ENCODE measurements around the gene CEP104. TPM values are rescaled to one million over a fixed set of nuclear protein-coding genes. Genes with fewer than 3 reads are reported as not detected.

The CEP104 gene
- total RNA-seq, 5 donors from 2014 or later (not counting 1 experiment from before 2014, with no cell fraction given): 39.9 to 64.7 (median 58.5) TPM

DNA sequence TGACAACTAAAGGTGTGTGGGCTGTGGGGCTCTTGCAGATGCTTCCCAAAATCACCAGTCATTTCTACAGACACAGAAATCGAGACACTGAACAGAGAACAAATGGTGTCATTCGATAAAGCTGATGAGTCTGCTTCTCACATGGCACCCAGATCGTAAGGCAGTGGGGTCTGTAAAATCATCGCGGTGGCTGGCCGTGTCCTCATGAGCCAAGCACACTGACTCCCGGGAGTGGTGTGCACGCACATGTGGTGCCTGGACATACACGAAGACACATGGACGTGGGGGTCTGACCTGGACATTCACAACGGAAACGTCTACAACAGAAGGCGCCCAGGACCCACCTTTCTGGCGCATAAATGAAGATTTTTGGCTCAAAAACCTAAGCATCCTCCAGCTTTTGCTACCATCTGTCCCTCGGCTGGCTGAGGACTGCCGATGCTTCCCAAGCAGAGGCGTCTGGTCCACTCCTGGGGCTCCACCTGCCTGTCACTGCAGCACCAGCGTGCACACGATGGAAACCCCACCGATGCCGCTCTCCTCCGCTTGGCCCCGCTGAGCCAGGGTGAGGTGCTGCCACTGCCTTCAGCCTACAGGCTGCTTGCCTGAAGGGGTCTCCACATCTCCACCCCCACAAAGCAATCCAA is 77.6 kb downstream of the CEP104 start:
- WGBS (ENCODE audit: insufficient coverage): 98% methylated on average over 18 of the region's 23 CpGs
- POLR2A ChIA-PET: interaction anchor here in 1 of 2 donors (0.6 kb wide), 1 partner anchor 1208 kb away, joined by 3 read pairs; no protein-coding TSS in a partner anchor
- CTCF ChIA-PET: no interaction called here
- H3K4me1 Mint-ChIP-seq: peaks cover 5 to 7% (median 5%) of the 10 kb centered on the region in 3 donors
- Histone ChIP-seq H3K27me3 (replicated peaks in 1 of 2; ENCODE audit: control insufficient read depth in 2 of 2, extremely low read depth in 1 of 2, insufficient read depth in 2 of 2, low read length in 1 of 2) (no peaks in the 10 kb centered on the region), H3K9me3 (no peaks in the 10 kb centered on the region), H3K36me3 (ENCODE audit: control insufficient read depth in 2 of 2, extremely low read depth in 1 of 2, insufficient read depth in 1 of 2, low read length in 1 of 2) (peaks cover 15 to 52% of the 10 kb centered on the region in 2 donors), H3K27ac (ENCODE audit: low read length) (no peak overlapping the region), H3K4me3 (ENCODE audit: control insufficient read depth in 1 of 2, extremely low read depth in 1 of 2, low read length in 1 of 2) (no peak overlapping the region), H3K4me1 (ENCODE audit: control insufficient read depth in 1 of 2, extremely low read depth in 1 of 2, insufficient read depth in 2 of 2, low read length in 2 of 2) (peaks cover 0 to 10% of the 10 kb centered on the region in 2 experiments)
- H3K27ac Mint-ChIP-seq: no peak overlapping the region
- H3K27me3 Mint-ChIP-seq: no peaks in the 10 kb centered on the region
- no peak overlapping the region for H3K4me3 Mint-ChIP-seq
- peaks cover 32% of the 10 kb centered on the region for H3K36me3 Mint-ChIP-seq
- ATAC-seq (replicated peaks in 1 of 4) (no peak), DNase-seq (no peak)
- H3K9me3 Mint-ChIP-seq: no peaks in the 10 kb centered on the region

DNA sequence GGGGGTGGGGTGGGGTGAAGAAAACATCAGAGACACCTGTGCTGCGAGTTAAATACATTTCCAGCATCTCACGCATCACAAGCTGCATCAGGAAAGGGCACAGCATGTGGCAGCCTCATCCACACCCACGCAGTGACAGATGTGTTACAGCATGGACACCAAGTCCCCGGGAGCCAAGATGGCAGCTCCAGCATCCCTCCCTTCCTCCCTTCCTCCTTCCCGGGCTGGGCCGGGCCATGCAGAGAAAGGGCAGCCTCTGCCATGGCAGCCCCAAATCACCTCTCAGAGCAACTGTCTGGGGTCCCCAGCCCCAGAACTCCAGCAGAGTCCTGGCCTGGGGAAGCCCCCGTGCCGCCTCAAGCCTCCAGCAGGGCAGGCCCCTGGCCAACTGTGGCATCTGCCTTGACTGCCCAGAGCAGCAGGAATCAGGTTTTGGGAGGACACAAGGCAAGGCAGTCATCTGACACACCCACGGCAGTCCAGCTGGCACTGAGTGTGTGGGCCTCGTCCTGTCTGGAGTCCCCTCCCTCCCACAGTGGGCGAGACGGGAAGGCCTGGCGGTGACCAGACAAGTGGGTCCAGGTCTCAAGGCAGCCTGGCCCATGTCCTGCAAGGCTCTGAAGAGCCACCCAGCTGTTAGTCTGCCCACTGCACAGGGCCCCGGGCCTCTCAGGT is 78.3 kb downstream of the CEP104 start:
- Mint-ChIP-seq H3K9me3 (no peaks in the 10 kb centered on the region), H3K27ac (no peak overlapping the region), H3K27me3 (no peaks in the 10 kb centered on the region), H3K36me3 (peaks cover 25% of the 10 kb centered on the region), H3K4me3 (no peak overlapping the region), H3K4me1 (peaks cover 5 to 7% (median 7%) of the 10 kb centered on the region in 3 donors)
- ChIA-PET CTCF (interaction anchor here in 1 of 2 donors (0.6 kb wide), 1 partner anchor 155 kb away, joined by 3 read pairs; no protein-coding TSS in a partner anchor), POLR2A (interaction anchor here in 1 of 2 donors (0.6 kb wide), 1 partner anchor 1207 kb away, joined by 3 read pairs; no protein-coding TSS in a partner anchor)
- peaks cover 12 to 45% of the 10 kb centered on the region in 2 donors for H3K36me3 ChIP-seq (ENCODE audit: control insufficient read depth in 2 of 2, extremely low read depth in 1 of 2, insufficient read depth in 1 of 2, low read length in 1 of 2)
- peaks cover 0 to 10% of the 10 kb centered on the region in 2 experiments for H3K4me1 ChIP-seq (ENCODE audit: control insufficient read depth in 1 of 2, extremely low read depth in 1 of 2, insufficient read depth in 2 of 2, low read length in 2 of 2)
- ATAC-seq (replicated peaks in 1 of 4): no peak
- no peak for DNase-seq
- no peaks in the 10 kb centered on the region for H3K9me3 ChIP-seq
- 79% methylated on average over 10 of the region's 14 CpGs for WGBS (ENCODE audit: insufficient coverage)
- no peak overlapping the region for H3K4me3 ChIP-seq (ENCODE audit: control insufficient read depth in 1 of 2, extremely low read depth in 1 of 2, low read length in 1 of 2)
- H3K27me3 ChIP-seq (replicated peaks in 1 of 2; ENCODE audit: control insufficient read depth in 2 of 2, extremely low read depth in 1 of 2, insufficient read depth in 2 of 2, low read length in 1 of 2): no peaks in the 10 kb centered on the region
- H3K27ac ChIP-seq (ENCODE audit: low read length): no peak overlapping the region

DNA sequence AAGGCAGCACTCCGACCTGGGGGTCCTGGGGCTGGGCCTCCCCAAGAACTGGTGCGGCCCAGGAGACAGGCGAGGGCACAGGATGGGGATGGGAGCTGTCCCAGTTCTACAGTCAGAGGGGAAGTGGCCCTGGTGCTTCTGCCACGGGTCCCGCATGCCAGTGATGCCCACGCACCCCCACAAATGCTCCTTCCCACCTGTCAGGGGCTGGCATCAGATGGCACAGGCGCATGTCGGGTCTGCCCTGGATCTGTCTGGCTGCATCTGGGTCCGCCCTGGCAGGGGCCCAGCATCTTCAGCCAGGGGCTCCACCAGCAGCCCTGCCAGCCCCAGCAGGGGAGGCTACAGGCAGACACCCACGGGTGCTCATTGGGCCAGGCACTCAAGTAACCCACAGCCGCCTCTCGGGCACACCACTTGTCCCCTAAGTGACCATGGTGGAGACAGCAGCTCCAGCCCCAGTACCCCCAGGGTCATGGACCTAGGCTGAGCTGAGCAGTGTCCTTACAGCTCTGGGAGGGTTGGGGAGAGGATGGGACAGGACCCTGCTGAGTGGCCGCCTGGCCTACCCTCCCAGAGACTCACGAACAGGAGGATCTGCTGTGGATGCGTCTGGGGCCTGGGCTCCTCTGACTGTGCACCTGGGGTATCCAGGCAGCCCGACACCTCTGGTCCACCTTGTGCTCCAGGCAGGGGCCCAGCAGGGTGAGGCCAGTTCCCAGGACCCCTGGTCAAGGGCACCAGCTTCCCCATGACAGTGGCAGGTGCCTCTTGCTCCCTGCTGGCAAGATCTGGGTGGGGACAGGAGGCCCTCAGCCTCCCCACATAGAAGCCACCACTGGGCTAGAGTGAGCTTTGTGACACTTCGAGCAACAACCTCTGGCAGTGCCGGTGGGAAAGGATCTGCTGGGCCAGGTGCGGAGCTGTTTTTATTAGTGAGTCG is 79.1 kb downstream of the CEP104 start:
- peaks cover 5 to 9% (median 7%) of the 10 kb centered on the region in 3 donors for H3K4me1 Mint-ChIP-seq
- Histone ChIP-seq H3K4me1 (ENCODE audit: control insufficient read depth in 1 of 2, extremely low read depth in 1 of 2, insufficient read depth in 2 of 2, low read length in 2 of 2) (peaks cover 0 to 17% of the 10 kb centered on the region in 2 experiments), H3K27me3 (replicated peaks in 1 of 2; ENCODE audit: control insufficient read depth in 2 of 2, extremely low read depth in 1 of 2, insufficient read depth in 2 of 2, low read length in 1 of 2) (peaks cover 0 to 3% of the 10 kb centered on the region in 2 experiments), H3K9me3 (no peaks in the 10 kb centered on the region), H3K4me3 (ENCODE audit: control insufficient read depth in 1 of 2, extremely low read depth in 1 of 2, low read length in 1 of 2) (no peak overlapping the region), H3K27ac (ENCODE audit: low read length) (no peak overlapping the region), H3K36me3 (ENCODE audit: control insufficient read depth in 2 of 2, extremely low read depth in 1 of 2, insufficient read depth in 1 of 2, low read length in 1 of 2) (peaks cover 12 to 38% of the 10 kb centered on the region in 2 donors)
- 80% methylated on average over 15 of the region's 20 CpGs for WGBS (ENCODE audit: insufficient coverage)
- no peaks in the 10 kb centered on the region for H3K9me3 Mint-ChIP-seq
- ChIA-PET POLR2A (no interaction called here), CTCF (interaction anchor here in 1 of 2 donors (0.6 kb wide), 1 partner anchor 154 kb away, joined by 3 read pairs; no protein-coding TSS in a partner anchor)
- H3K4me3 Mint-ChIP-seq: no peak overlapping the region
- DNase-seq: no peak
- H3K27me3 Mint-ChIP-seq: no peaks in the 10 kb centered on the region
- H3K27ac Mint-ChIP-seq: no peak overlapping the region
- no peak for ATAC-seq (replicated peaks in 1 of 4)
- H3K36me3 Mint-ChIP-seq: peaks cover 23% of the 10 kb centered on the region

DNA sequence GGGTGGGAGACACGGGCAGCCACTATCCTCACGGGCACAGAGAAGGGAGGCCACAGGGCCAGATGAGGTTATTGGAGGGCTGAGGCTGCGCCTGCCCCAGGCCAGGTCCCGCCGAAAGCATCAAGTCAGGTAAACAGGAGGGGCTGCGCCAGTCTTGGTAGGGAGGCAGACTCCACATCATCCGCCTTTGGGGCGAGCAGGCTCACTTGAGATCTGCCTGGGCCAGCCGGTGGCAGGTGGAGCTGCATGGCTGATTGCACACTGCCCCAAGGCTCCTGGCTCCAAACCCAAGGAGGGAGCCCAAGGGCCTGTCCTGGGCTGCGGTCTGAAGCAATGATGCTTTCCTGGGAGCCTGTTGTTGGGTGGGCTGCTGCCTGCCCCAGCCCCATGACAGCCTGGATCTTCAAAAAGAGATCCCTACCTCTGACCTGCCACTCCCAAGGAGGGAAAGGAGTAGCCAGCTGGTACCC is 79.9 kb downstream of the CEP104 start:
- CTCF ChIA-PET: no interaction called here

DNA sequence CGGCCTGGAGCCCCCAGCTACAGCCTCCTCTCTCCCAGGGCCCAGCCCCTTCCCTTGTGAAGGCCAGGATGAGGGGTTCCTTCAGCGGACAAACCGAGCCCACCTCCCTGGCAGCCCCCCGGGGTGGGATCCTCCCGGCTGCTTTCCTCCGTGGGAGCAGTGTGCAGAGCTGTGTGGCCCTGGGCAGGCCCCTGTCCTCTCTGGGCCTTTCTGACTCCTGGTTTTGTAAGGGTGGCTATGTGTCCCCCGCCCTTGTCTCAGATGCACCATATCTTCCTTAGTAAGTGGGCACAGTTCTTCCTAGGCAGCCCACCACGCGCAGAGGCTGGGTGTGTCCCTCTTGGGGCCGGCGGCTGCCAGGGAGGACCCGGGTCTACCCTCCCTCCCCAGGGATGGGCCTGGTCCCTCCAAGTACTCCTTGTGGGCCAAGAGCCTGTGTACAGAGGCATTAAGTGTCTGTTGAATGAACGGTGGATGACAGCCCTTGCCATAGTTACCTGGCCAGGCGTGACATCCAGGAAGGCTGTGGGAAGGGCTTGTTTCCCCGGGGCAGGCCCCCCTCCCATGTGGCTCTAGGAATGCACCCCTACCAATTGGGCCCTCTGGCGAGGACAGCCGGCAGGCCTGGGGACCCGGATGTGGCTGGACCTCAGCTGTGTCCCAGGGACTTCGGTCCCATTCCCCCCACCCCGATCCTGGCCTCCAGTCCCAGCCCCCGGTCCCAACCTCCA is 80.6 kb downstream of the CEP104 start:
- ChIA-PET CTCF (interaction anchor here in 1 of 2 donors (0.7 to 1.2 kb wide), 2 partner anchors 20 to 23 kb away, joined by 3 to 7 read pairs; partner anchors contain the start of gene LRRC47), POLR2A (no interaction called here)
- Mint-ChIP-seq H3K9me3 (no peaks in the 10 kb centered on the region), H3K36me3 (peaks cover 14% of the 10 kb centered on the region), H3K4me1 (peaks cover 9 to 14% (median 12%) of the 10 kb centered on the region in 3 donors), H3K4me3 (no peak overlapping the region), H3K27ac (peak overlapping the region in 1 of 2 donors; percentile 22), H3K27me3 (no peaks in the 10 kb centered on the region)
- ATAC-seq (replicated peaks in 1 of 4): no peak
- H3K9me3 ChIP-seq: no peaks in the 10 kb centered on the region
- peaks cover 4 to 26% of the 10 kb centered on the region in 2 experiments for H3K4me1 ChIP-seq (ENCODE audit: control insufficient read depth in 1 of 2, extremely low read depth in 1 of 2, insufficient read depth in 2 of 2, low read length in 2 of 2)
- peaks cover 0 to 6% of the 10 kb centered on the region in 2 experiments for H3K27me3 ChIP-seq (replicated peaks in 1 of 2; ENCODE audit: control insufficient read depth in 2 of 2, extremely low read depth in 1 of 2, insufficient read depth in 2 of 2, low read length in 1 of 2)
- no peak overlapping the region for H3K4me3 ChIP-seq (ENCODE audit: control insufficient read depth in 1 of 2, extremely low read depth in 1 of 2, low read length in 1 of 2)
- H3K27ac ChIP-seq (ENCODE audit: low read length): no peak overlapping the region
- WGBS (ENCODE audit: insufficient coverage): 81% methylated on average over 10 of the region's 21 CpGs
- no peak for DNase-seq
- peaks cover 9 to 23% of the 10 kb centered on the region in 2 donors for H3K36me3 ChIP-seq (ENCODE audit: control insufficient read depth in 2 of 2, extremely low read depth in 1 of 2, insufficient read depth in 1 of 2, low read length in 1 of 2)

More for the DNA sequence above, 79.9 kb downstream of the CEP104 start:
- peaks cover 18% of the 10 kb centered on the region for H3K36me3 Mint-ChIP-seq
- Histone ChIP-seq H3K4me3 (ENCODE audit: control insufficient read depth in 1 of 2, extremely low read depth in 1 of 2, low read length in 1 of 2) (no peak overlapping the region), H3K27ac (ENCODE audit: low read length) (no peak overlapping the region), H3K4me1 (ENCODE audit: control insufficient read depth in 1 of 2, extremely low read depth in 1 of 2, insufficient read depth in 2 of 2, low read length in 2 of 2) (peaks cover 0 to 20% of the 10 kb centered on the region in 2 experiments), H3K9me3 (no peaks in the 10 kb centered on the region), H3K36me3 (ENCODE audit: control insufficient read depth in 2 of 2, extremely low read depth in 1 of 2, insufficient read depth in 1 of 2, low read length in 1 of 2) (peaks cover 12 to 30% of the 10 kb centered on the region in 2 donors), H3K27me3 (replicated peaks in 1 of 2; ENCODE audit: control insufficient read depth in 2 of 2, extremely low read depth in 1 of 2, insufficient read depth in 2 of 2, low read length in 1 of 2) (peaks cover 0 to 3% of the 10 kb centered on the region in 2 experiments)
- H3K4me3 Mint-ChIP-seq: no peak overlapping the region
- H3K9me3 Mint-ChIP-seq: no peaks in the 10 kb centered on the region
- peaks cover 5 to 9% (median 7%) of the 10 kb centered on the region in 3 donors for H3K4me1 Mint-ChIP-seq
- no peak overlapping the region for H3K27ac Mint-ChIP-seq
- no peak for DNase-seq
- no peaks in the 10 kb centered on the region for H3K27me3 Mint-ChIP-seq
- POLR2A ChIA-PET: no interaction called here
- ATAC-seq (replicated peaks in 1 of 4): no peak
- 100% methylated on average over 7 of the region's 10 CpGs for WGBS (ENCODE audit: insufficient coverage)

All from T-cell (primary cell).